NB4 (cell line): ENCODE data around the gene TERT.

Experiments
- TF ChIP-seq, protein P1 (sequence below): IDR thresholded peaks from 2 replicates; pipeline ENCODE4 v1.6.1; 2011; ENCODE audit warnings: low read depth, low read length
- TF ChIP-seq, protein P2 (sequence below): IDR thresholded peaks from one replicate; pipeline ENCODE4 v1.5.1; 2012; ENCODE audit warnings: low read depth, low read length

DNA sequence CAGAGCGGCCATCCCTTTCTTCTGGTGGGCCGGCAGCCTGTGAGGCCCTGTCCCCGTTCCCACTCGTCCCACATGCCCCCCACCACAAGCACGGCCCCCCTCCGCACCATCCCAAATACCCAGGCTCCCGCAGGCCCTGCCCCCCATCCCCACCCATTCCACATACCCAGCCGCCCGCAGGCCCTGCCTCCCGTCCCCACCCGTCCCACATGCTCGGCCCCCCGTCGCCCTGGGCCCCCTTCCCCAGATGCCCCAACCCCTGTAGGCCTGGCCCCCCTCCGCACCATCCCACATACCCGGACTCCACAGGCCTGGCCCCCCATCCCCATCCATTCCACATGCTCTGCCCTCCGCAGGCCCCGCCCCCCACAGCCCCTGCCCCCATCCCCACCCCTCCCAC, 82.0 kb downstream of the TERT start:
- TF ChIP-seq, protein P1, sequence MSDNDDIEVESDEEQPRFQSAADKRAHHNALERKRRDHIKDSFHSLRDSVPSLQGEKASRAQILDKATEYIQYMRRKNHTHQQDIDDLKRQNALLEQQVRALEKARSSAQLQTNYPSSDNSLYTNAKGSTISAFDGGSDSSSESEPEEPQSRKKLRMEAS = no peak
- TF ChIP-seq, protein P2, sequence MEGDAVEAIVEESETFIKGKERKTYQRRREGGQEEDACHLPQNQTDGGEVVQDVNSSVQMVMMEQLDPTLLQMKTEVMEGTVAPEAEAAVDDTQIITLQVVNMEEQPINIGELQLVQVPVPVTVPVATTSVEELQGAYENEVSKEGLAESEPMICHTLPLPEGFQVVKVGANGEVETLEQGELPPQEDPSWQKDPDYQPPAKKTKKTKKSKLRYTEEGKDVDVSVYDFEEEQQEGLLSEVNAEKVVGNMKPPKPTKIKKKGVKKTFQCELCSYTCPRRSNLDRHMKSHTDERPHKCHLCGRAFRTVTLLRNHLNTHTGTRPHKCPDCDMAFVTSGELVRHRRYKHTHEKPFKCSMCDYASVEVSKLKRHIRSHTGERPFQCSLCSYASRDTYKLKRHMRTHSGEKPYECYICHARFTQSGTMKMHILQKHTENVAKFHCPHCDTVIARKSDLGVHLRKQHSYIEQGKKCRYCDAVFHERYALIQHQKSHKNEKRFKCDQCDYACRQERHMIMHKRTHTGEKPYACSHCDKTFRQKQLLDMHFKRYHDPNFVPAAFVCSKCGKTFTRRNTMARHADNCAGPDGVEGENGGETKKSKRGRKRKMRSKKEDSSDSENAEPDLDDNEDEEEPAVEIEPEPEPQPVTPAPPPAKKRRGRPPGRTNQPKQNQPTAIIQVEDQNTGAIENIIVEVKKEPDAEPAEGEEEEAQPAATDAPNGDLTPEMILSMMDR = no peak
